Activated T-cell treated with anti-CD3 and anti-CD28 coated beads, Interleukin-2, amount 50 U/mL, for 72 hours (primary cell): ENCODE measurements around the gene KCND3. TPM values are rescaled to one million over a fixed set of nuclear protein-coding genes. Genes with fewer than 3 reads are reported as not detected.

Experiments used
- ATAC-seq, 2 donors: fragments of 150-1000 bp; cut with Tn5 transposase; replicated peaks in 1 of 2; 2 replicates each; pipeline ENCODE4 v1.10.0; 2021; ENCODE audit warnings: moderate library complexity in 2 of 2, mild to moderate bottlenecking in 1 of 2
- DNase-seq, 2 donors: peaks; one replicate each; pipeline ENCODE4 v3.0.0; 2021 to 2022; ENCODE audit warnings: mixed read lengths in 1 of 2
- H3K27ac Mint-ChIP-seq: one replicate; pipeline ENCODE4 v1.8.0; 2022; ENCODE audit warnings: mild to moderate bottlenecking, moderate library complexity, mixed read lengths
- H3K27me3 Mint-ChIP-seq: one replicate; pipeline ENCODE4 v1.8.0; 2022; ENCODE audit warnings: low read depth, mixed read lengths
- H3K36me3 Mint-ChIP-seq, 2 donors: one replicate each; pipeline ENCODE4 v1.8.0; 2022; ENCODE audit warnings: mixed read lengths in 2 of 2, mild to moderate bottlenecking in 1 of 2; ENCODE audit not compliant: insufficient read depth in 2 of 2
- H3K4me1 Mint-ChIP-seq: one replicate; pipeline ENCODE4 v1.8.0; 2022; ENCODE audit warnings: low read depth, mixed read lengths
- H3K4me3 Mint-ChIP-seq, 2 donors: one replicate each; pipeline ENCODE4 v1.8.0; 2022; ENCODE audit warnings: mild to moderate bottlenecking in 2 of 2, mixed read lengths in 2 of 2, moderate library complexity in 2 of 2
- H3K9me3 Mint-ChIP-seq, 2 donors: one replicate each; pipeline ENCODE4 v1.8.0; 2022; ENCODE audit warnings: mixed read lengths in 2 of 2
- total RNA-seq, 2 donors: library from RNA; stranded (reverse); gene quantifications; one replicate each; pipeline ENCODE4 v1.2.3, GENCODE V29; 2022

The KCND3 gene
- total RNA-seq, 2 donors from 2014 or later, result not detected

DNA sequence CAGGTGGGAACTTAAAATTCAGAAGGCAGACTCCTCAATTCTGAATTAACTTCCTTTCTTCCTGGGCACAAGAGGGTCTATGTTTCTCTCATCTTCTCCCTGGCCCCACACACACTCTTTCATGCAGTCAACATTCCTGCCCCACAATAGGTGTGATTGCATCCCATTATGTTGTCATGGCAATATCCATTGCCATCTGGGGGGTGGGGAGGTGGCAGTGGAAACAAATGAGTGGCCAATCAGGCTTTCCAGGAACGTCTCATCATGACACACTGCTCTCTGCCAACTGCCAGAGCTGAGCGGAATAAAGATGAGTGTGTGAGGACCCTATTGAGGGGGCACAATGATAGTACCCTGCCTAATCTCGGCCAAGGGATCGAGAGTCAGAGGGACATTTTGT lies 80.4 kb downstream of the KCND3 start:
- Mint-ChIP-seq H3K4me1 (peaks cover 22% of the 10 kb centered on the region), H3K27me3 (peaks cover 52% of the 10 kb centered on the region)
- no peak for DNase-seq

DNA sequence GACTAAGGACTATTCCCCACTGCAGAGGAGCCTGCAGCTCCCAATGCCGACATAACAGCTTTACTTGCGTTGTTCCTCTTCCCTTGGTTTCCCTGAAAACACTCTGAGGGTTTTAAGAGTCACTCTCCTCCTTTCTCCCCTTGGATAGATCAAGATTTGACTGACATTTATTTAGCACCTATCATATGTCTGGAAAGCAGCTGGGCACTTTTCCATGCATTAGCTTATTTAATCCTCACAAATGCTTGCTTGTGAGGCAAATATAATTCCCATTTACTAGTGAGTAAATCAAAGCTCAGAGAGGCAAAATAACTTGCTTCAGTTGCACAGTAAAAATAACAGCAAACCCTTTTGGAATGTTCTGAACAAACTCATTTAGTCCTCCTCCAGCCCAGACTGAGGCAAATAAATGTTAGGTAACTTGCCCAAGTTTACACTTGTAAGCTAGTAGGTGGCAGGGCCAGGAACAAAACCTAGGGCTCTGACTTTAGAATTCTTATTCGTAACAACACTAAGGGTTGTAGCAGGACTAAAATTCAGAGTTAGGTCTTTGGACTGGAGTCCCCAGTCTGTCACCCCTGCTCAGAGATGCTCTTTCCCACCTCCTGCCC lies 81.4 kb downstream of the KCND3 start:
- Mint-ChIP-seq H3K4me1 (peaks cover 22% of the 10 kb centered on the region), H3K27ac (no peak overlapping the region), H3K27me3 (peaks cover 51% of the 10 kb centered on the region), H3K36me3 (no peaks in the 10 kb centered on the region), H3K4me3 (no peak overlapping the region), H3K9me3 (no peaks in the 10 kb centered on the region)
- ATAC-seq (no peak), DNase-seq (no peak)

More for the DNA sequence above, 80.4 kb downstream of the KCND3 start:
- ATAC-seq, result no peak
- H3K27ac Mint-ChIP-seq, result no peak overlapping the region
- peaks cover 0 to 1% of the 10 kb centered on the region in 2 donors for H3K36me3 Mint-ChIP-seq
- H3K9me3 Mint-ChIP-seq, result no peaks in the 10 kb centered on the region
- no peak overlapping the region for H3K4me3 Mint-ChIP-seq

DNA sequence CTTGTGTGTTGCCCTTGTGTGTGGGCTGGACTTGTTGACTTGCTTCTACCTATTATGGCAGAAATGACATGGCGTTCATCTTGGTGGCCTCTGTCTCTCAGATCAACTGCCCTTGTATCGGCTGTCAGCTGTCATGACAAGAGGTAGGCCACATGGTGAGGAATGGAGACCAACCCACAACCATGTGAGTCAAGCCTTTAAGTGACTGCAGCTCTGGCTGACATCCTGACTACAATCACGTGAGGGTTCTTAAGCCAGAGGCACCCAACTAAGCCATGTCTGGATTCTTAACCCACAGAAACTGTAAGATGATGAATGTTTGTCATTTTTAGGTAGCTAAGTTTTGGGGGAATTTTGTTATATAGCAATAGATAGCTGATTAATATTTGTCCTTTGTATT lies 82.1 kb downstream of the KCND3 start:
- no peaks in the 10 kb centered on the region for H3K36me3 Mint-ChIP-seq
- H3K4me3 Mint-ChIP-seq, result no peak overlapping the region
- no peak overlapping the region for H3K27ac Mint-ChIP-seq
- H3K27me3 Mint-ChIP-seq, result peaks cover 51% of the 10 kb centered on the region
- DNase-seq (peak; percentile 14 to 19), ATAC-seq (peak; percentile 60 to 69)
- H3K4me1 Mint-ChIP-seq, result peaks cover 22% of the 10 kb centered on the region
- no peaks in the 10 kb centered on the region for H3K9me3 Mint-ChIP-seq

DNA sequence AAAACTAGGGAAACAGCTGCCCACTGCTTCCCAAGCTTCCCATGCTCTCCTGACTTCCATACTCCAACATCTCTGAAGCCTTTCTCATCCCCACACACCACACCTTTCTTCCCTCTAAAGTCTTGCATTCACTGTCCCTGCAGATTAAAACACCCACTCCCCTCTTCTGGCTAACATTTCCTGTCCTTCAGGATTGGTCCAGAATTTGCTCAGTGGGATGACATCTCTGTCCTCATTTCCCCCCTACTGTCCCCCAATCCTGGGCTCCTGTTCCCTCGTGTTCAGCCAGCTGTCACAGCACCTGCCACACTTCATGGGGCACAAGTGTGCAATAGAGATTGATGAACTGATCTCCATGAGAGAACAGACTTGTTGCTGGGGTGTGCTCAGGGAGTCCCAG lies 82.7 kb downstream of the KCND3 start:
- H3K27ac Mint-ChIP-seq, result no peak overlapping the region
- ATAC-seq (no peak), DNase-seq (no peak)
- peaks cover 51% of the 10 kb centered on the region for H3K27me3 Mint-ChIP-seq
- no peak overlapping the region for H3K4me3 Mint-ChIP-seq
- H3K36me3 Mint-ChIP-seq, result no peaks in the 10 kb centered on the region
- H3K9me3 Mint-ChIP-seq, result no peaks in the 10 kb centered on the region
- peaks cover 22% of the 10 kb centered on the region for H3K4me1 Mint-ChIP-seq

DNA sequence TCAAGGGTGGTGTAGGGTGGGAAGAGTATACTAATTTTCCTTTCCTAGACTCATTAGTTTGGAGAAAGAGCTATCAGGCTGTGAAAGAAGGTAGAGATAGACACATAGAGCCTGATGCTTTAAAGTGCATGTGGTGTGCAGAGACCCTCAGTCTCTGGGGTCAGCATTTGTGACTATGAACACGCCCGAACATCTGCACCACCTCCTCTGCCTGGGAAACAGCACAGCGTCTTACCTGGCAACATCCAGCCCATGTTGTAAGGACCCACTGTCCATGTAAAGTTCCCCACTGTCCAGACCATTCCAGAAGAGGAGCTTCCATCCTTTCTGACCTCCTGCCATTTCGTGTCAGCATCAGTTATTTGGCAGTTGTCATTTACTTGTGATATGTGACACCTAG lies 83.4 kb downstream of the KCND3 start:
- Mint-ChIP-seq H3K36me3 (no peaks in the 10 kb centered on the region), H3K4me1 (peaks cover 22% of the 10 kb centered on the region), H3K27ac (no peak overlapping the region), H3K27me3 (peaks cover 51% of the 10 kb centered on the region), H3K4me3 (no peak overlapping the region), H3K9me3 (no peaks in the 10 kb centered on the region)
- ATAC-seq (no peak), DNase-seq (no peak)

DNA sequence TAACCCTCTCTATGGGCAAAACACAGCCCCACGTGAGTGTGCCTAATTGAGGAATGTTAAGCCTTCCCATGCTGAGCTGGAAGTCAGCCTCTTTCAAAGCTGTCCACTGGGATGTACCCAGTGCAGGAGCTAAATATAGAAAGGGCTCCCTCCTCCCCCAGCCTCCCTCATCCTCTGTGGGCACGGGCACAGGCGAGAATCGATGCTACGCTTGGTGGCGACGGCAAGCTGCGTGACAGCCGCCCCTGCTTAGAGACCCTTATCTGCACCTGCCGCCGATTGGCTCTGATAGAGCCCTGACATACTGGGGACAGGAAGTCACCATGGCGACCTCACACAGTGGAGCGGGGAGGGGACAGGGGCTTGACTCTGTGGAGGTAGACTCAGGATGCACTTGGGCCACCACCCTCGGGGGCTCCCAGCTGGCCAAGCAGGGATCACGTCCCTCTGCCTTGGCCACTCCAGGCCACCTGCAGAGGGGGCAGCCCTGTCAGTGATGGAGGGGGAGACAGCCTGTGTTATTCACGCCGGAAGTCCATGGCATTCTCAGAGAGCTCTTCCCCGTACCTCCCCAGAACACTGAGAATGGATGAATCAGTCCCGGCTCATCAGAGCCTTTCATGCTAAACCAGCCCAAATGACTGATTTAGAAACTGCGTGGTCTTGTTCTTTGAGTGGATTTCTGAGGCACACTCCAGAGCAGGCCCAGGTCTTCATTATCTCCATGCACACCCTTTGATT lies 84.8 kb downstream of the KCND3 start:
- Mint-ChIP-seq H3K4me3 (peak overlapping the region; percentile 38 to 48), H3K27ac (no peak overlapping the region), H3K4me1 (peaks cover 22% of the 10 kb centered on the region), H3K36me3 (no peaks in the 10 kb centered on the region), H3K27me3 (peaks cover 43% of the 10 kb centered on the region), H3K9me3 (no peaks in the 10 kb centered on the region)
- ATAC-seq (peak; percentile 86 to 88), DNase-seq (peak; percentile 43 to 48)

DNA sequence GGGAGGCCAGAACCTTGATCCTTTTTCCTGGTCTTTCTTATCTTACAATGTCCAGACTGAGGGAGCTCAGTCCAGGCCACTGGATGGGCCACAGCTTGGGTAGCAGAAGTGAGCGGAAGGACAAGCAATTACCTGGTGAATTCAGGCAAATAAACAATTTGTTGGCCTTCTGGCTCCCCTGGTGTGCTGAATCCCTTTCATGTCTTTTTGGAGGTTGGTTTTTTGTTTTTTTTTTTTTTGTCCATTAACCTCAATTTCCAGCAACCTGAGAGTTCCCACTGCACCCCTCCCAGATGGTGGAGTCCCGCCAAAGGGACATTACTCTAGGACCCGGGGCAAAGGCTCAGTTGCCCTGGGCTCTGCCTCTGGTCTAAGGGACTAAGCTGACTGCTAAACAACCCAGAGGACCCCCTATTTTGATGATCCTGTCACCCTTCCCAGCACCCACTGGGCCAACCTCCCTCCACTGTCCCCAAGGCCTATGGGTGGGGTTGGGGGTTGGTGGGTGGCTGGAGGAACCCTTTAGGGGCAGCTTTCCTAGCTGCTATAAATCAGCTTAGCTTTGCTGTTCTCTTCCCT lies 85.5 kb downstream of the KCND3 start:
- Mint-ChIP-seq H3K27me3 (peaks cover 45% of the 10 kb centered on the region), H3K36me3 (no peaks in the 10 kb centered on the region), H3K9me3 (no peaks in the 10 kb centered on the region), H3K27ac (no peak overlapping the region), H3K4me1 (peaks cover 22% of the 10 kb centered on the region), H3K4me3 (no peak overlapping the region)
- DNase-seq (no peak), ATAC-seq (no peak)

DNA sequence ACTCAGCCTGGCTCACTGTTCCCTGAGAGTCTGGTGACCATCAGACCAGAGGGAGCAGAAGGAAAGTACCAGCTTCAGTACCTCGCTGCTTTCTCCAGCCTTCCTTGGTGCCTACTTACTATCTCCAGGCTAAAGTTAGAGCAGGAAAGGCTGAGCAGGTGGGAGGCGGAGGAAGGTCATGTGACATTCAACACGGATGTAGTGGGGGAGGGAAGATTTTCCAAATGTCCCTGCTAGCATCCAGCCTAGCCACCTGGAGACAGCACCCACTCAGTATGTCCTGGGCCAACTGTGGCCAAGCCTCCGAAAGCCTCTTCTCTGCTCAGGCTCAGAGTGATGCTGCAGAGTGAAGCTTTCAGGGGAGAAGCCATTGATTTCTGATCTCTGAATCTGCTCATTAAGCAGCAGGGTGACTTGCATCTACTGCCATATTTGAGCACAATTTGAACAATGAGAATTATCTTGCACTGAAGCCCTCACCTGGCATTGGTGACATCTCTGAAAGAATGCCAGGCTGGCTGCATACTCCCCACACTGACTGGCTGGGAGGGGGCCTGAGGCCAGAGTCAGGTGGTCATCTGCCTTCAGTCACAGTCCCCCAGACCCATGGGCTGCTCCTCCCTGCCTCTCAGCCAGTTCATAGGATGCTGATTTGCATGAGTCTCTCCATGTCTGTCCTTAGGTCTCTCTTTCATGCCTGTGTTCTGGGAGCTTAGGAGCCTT lies 86.2 kb downstream of the KCND3 start:
- Mint-ChIP-seq H3K36me3 (no peaks in the 10 kb centered on the region), H3K9me3 (no peaks in the 10 kb centered on the region), H3K27ac (no peak overlapping the region), H3K27me3 (peaks cover 41% of the 10 kb centered on the region), H3K4me3 (no peak overlapping the region), H3K4me1 (peaks cover 19% of the 10 kb centered on the region)
- no peak for DNase-seq
- ATAC-seq, result no peak

DNA sequence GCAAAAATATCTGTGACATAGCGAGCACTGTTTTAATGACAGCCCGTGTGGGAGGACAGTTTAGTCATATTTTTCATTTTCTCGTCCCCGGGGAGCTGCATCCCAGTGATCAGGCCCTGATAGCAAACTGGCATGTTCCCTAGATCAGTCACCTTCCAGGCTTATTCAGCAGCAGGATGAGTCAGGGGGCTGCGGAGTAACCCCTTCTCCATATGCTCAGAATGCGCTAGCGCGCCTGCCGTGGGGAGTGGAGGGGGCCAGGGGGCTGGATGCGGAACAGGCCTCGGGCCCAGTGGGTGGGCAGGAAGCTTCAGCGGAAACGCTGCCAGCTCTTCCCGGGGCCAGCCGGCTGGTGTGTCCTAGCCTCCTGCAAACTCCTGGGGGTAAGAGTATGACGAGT lies 94.0 kb downstream of the KCND3 start:
- H3K27me3 Mint-ChIP-seq, result peaks cover 18% of the 10 kb centered on the region
- DNase-seq (no peak), ATAC-seq (no peak)
- no peaks in the 10 kb centered on the region for H3K9me3 Mint-ChIP-seq
- H3K4me1 Mint-ChIP-seq, result no peaks in the 10 kb centered on the region
- H3K36me3 Mint-ChIP-seq, result no peaks in the 10 kb centered on the region
- H3K4me3 Mint-ChIP-seq, result no peak overlapping the region
- no peak overlapping the region for H3K27ac Mint-ChIP-seq

DNA sequence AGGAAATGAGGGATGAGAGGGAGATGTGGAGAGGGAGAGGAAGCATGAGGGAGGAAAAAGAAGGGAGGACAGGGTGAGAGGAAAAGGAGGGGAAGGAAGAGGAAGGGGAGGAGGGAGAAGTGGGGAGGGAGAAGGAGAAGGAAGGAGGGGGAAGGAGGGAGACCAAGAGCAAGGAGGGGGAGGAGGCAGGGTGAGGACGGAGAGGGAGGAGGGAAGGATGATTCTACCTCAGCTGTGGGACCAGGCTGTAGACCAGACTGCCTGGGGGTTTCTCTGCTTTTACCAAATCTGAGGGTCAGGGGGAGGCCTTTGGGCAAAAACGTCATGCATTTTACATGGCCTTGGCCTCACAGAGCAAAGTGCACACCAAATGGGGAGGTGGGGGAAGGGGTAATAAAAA lies 94.5 kb downstream of the KCND3 start:
- H3K4me3 Mint-ChIP-seq, result no peak overlapping the region
- no peaks in the 10 kb centered on the region for H3K36me3 Mint-ChIP-seq
- no peaks in the 10 kb centered on the region for H3K4me1 Mint-ChIP-seq
- H3K9me3 Mint-ChIP-seq, result no peaks in the 10 kb centered on the region
- H3K27me3 Mint-ChIP-seq, result peaks cover 18% of the 10 kb centered on the region
- DNase-seq (no peak), ATAC-seq (no peak)
- H3K27ac Mint-ChIP-seq, result no peak overlapping the region

DNA sequence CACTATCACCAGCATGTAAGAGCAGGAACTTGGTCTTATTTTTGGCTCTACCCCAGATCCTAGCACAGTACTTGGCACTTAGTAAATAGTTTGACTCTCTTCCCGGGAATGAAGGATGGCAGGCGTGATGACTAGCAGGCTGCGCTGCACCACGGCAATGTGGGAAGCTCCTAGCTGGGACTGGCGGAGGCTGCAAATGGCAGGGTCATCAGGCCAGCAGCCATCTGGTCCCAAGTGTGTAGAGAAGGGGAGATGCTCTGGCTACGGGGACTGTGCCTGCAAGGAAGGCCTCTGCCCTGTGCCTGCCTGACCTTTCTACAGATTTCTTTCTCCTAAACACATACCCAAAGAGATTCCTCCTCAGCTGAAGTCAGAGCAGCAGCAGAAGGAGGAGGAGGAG lies 95.0 kb downstream of the KCND3 start:
- Mint-ChIP-seq H3K4me1 (no peaks in the 10 kb centered on the region), H3K27ac (no peak overlapping the region), H3K36me3 (no peaks in the 10 kb centered on the region), H3K4me3 (no peak overlapping the region), H3K9me3 (no peaks in the 10 kb centered on the region), H3K27me3 (peaks cover 15% of the 10 kb centered on the region)
- DNase-seq (no peak), ATAC-seq (no peak)

DNA sequence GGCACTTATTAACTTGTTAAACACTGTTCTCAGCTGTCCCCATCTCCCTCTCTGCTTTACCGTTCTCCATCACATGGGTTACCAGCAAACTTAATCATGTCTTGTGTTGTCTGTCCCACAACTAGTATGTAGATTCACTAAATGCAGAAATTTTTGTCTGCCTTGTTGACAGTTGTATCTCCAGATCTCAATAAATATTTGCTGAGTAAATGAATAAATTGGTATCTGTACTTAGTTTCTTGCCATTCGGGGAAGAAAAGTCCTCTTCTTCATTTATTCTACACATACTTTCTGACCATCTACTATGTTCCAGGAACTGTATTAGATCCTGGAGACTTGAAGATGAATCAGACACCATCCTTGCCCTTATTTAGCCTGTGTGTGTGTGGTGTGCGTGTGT lies 97.9 kb downstream of the KCND3 start:
- no peak for ATAC-seq
- Mint-ChIP-seq H3K27me3 (peaks cover 22% of the 10 kb centered on the region), H3K9me3 (no peaks in the 10 kb centered on the region), H3K4me1 (no peaks in the 10 kb centered on the region), H3K27ac (no peak overlapping the region), H3K36me3 (no peaks in the 10 kb centered on the region), H3K4me3 (no peak overlapping the region)
- no peak for DNase-seq

DNA sequence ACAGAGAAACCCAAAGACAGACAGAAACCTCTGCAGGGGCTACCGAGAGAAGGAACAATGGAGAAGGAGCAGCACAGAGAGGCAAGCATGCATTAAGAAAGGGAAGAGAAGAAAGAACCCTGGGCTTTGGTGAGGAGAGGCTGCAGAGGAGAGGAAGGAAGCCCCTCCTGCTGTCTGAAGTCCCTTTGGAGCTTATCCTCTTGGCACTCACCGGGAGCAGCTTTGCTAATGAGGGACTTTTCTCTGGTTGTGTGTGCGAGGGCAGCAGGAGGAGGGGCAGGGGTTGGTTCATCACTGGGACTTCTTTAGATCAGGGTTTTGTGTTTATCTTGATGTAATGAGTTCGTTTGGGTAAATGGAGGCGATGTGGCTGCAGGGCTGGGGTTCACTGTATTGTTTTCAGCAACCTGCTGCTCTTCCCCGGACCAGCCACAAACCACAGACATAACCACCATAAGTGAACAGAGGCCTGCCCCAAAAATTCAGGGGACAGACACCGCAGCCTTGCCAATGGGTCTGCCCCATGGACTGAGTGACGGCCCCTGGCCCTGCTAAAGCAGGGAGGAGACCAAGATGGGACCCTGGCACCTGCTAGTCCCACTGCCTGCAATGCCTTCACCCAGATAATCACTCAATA lies 100.6 kb downstream of the KCND3 start:
- DNase-seq (no peak), ATAC-seq (no peak)
- no peaks in the 10 kb centered on the region for H3K9me3 Mint-ChIP-seq

More for the DNA sequence above, 100.6 kb downstream of the KCND3 start:
- H3K27ac Mint-ChIP-seq, result no peak overlapping the region
- no peaks in the 10 kb centered on the region for H3K4me1 Mint-ChIP-seq
- peaks cover 24% of the 10 kb centered on the region for H3K27me3 Mint-ChIP-seq
- H3K4me3 Mint-ChIP-seq, result no peak overlapping the region
- no peaks in the 10 kb centered on the region for H3K36me3 Mint-ChIP-seq
